HG03139 (cell line): ENCODE results near the gene TMEM130.

Experiments used
- ATAC-seq: cut with Tn5 transposase; IDR thresholded peaks from one replicate; pipeline ENCODE4 v1.9.1; 2021; ENCODE audit not compliant: unreplicated experiment

The TMEM130 gene

GRCh38 chr7:98810153-98810802 lies 59.5 kb downstream of the TMEM130 start:
- ATAC-seq = no peak

DNA sequence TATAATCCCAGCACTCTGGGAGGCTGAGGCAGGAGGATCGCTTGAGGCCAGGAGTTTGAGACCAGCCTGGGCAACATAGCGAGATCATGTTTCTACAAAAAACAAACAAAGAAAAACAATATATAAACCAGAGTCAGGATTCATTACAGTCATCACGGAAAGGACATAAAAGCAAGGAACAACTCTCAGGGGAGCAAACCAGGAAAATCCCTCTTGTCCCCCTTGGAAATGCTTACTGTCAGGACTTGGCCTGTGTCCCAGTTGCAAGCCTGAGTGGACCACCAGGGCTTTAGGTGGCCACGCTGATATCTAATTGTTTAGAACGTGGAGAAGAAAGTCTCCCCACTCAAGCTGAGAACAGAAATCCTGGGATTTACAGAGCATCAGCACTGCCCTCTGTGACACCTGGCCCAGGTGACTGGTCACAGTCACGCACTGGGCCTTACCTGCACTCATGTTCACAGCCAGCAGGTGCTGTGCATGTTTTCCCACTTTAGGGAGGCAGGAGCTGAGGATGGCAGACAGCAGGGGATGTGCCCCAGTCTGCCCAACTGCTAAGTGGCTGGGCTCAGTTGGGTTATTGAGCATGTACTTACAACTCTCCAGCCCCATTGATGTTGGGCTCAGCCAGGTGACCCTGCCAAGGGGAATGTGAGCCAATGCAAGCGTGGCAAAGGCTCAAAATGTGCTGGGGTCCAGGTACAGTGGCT lies 60.9 kb downstream of the TMEM130 start:
- ATAC-seq = no peak

- ATAC-seq = no peak
These were observed 62.5 kb downstream of the TMEM130 start for GRCh38 chr7:98807068-98808048.

GRCh38 chr7:98805956-98806838 lies 63.6 kb downstream of the TMEM130 start:
- no peak for ATAC-seq

DNA sequence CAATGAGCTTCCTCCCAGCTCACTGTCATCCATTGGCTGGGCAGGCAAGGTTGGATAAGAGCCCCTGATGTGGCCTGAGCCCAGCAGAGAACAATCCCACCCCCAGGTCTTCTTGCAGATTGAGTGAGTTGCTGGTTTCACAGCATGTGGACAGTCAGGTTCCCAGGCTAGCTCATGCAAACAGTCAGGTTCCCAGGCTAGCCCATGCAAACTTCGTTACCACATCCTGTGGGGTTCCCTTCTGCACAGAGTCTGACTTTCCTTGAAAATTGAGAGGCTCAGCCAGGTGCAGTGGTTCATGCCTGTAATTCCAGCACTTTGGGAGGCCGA lies 67.1 kb downstream of the TMEM130 start:
- ATAC-seq = peak; percentile 20

DNA sequence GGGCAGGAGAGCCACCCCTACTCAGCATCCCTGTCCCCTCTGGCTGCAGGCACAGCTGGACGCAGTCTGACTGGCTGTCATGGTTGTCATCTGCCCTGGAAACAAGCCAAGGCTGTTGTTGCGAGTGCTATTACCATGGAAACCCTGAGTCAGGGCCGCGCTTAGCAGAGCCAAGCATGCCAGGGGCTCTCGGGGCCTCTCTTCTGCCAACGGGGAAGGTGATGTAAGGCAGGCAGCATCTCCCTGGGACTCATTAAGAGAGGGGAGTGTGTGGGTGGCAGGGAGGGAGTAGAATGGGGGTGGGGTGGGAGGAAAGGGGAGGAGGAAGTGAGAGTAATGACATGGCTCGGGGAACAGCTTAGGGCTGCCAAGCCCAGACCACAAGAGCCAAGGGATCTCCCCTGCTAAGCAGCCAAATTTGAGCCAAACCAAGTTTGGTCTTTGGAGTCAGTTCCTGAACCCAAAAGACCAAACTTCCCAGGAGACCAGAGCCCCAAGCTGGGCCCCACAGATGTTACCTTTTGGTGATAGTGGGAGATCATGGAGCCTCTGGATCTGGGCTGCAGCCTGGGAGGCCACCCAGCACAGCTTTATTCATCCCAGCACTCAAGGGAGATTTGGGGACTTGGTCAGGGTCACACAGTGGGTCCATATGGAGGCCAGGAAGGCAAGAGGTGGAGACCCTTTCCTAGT lies 67.6 kb downstream of the TMEM130 start:
- ATAC-seq = peak; percentile 90

DNA sequence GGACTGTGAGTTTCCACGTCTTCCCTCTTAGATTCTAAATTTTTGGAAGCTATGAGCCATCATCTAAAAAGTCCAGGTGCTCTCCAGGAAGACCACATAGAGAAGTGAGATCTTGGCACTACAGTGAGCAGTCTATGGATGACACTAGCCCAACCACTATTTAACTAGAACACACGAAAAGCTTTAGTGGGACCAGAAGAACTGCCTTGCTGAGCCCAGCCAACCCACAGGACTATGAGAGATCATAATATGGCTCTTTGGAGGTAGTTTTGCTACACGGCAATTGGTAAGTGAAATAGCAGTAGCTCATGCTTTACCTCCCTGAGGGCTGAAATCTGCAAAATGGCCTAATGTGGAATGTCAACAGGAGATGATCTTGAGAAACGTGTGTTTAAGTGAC lies 68.8 kb downstream of the TMEM130 start:
- no peak for ATAC-seq

GRCh38 chr7:98797150-98797549 lies 72.7 kb downstream of the TMEM130 start:
- ATAC-seq = no peak
